BJ (cell line): Measurements from ENCODE around the gene SQSTM1. TPM values are rescaled to one million over a fixed set of nuclear protein-coding genes. Genes with fewer than 3 reads are reported as not detected.

ENCODE experiments used
- CTCF ChIA-PET: fragments of 350-600 bp; formaldehyde crosslinking; extraction: SDS; loops from one replicate; lab custom pipeline; 2021; ENCODE audit warnings: antibody characterized with exemption, inconsistent platforms; lab: Yijun Ruan, JAX
- POLR2A ChIA-PET: fragments of 300-600 bp; sonication (Branson Sonifier 250); formaldehyde crosslinking; extraction: SDS; loops from one replicate; lab custom pipeline; 2021; ENCODE audit warnings: antibody characterized with exemption; lab: Charles Lee
- DNase-seq: peaks from one replicate; pipeline ENCODE4 v3.0.0-alpha.2; 2011; ENCODE audit warnings: low read depth
- H3K27me3 ChIP-seq: 2 replicates; pipeline ENCODE4 v1.6.0; 2011; ENCODE audit warnings: low read length; ENCODE audit not compliant: control insufficient read depth, insufficient read depth
- H3K36me3 ChIP-seq: 2 replicates; pipeline ENCODE4 v1.5.1; 2011; ENCODE audit warnings: low read length; ENCODE audit not compliant: control insufficient read depth, insufficient read depth
- H3K4me3 ChIP-seq: 2 replicates; pipeline ENCODE4 v1.5.1; 2011; ENCODE audit warnings: low read depth, mild to moderate bottlenecking, control low read depth, low read length
- polyA plus RNA-seq: library from polyadenylated mRNA; depleted of rRNA; stranded (reverse); fragments of >200 nt; gene quantifications from 2 replicates; pipeline ENCODE4 v1.2.3, GENCODE V29; 2011
- TF ChIP-seq, protein P1 (sequence below): IDR thresholded peaks from 2 replicates; pipeline ENCODE4 v1.5.1; 2011; ENCODE audit warnings: low read depth, mild to moderate bottlenecking, control low read depth, inconsistent platforms, low read length, moderate library complexity; ENCODE audit not compliant: insufficient read depth

SQSTM1 gene
- polyA plus RNA-seq, 1 experiment: 307 TPM

DNA sequence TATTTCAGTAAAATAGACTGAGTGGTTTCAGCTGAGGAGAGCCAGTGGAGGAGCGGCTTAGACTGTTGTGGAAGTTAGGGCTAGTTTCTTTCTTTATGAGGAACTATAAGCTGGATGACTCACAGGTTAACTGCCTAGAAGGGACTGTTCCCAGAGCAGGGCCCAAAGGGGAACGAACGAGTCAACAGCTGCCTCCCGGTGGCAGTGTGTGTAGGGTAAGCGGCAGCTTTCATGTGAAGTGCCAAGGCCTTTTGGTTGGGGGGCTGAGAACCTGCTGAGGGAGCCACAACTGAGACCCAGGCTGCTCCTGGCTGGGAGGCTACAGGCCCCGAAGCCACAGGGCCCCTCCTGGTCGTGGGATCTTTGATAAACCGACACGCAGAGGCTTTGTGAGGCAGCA lies 7.0 kb downstream of the SQSTM1 start:
- ChIA-PET POLR2A (no interaction called here), CTCF (interaction anchor here (0.7 kb wide), 1 partner anchor 19 kb away, joined by 3 read pairs; no protein-coding TSS in a partner anchor)
- Histone ChIP-seq H3K27me3 (no peaks in the 10 kb centered on the region), H3K36me3 (peaks cover 69% of the 10 kb centered on the region), H3K4me3 (no peak overlapping the region)
- DNase-seq: no peak
- TF ChIP-seq, protein P1, sequence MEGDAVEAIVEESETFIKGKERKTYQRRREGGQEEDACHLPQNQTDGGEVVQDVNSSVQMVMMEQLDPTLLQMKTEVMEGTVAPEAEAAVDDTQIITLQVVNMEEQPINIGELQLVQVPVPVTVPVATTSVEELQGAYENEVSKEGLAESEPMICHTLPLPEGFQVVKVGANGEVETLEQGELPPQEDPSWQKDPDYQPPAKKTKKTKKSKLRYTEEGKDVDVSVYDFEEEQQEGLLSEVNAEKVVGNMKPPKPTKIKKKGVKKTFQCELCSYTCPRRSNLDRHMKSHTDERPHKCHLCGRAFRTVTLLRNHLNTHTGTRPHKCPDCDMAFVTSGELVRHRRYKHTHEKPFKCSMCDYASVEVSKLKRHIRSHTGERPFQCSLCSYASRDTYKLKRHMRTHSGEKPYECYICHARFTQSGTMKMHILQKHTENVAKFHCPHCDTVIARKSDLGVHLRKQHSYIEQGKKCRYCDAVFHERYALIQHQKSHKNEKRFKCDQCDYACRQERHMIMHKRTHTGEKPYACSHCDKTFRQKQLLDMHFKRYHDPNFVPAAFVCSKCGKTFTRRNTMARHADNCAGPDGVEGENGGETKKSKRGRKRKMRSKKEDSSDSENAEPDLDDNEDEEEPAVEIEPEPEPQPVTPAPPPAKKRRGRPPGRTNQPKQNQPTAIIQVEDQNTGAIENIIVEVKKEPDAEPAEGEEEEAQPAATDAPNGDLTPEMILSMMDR: no peak

GRCh38 chr5:179828756-179829421 lies 8.2 kb downstream of the SQSTM1 start:
- CTCF ChIA-PET: interaction anchor here (0.8 to 1.0 kb wide), 2 partner anchors 22 to 65 kb away, joined by 3 read pairs; no protein-coding TSS in a partner anchor
- DNase-seq: no peak
- Histone ChIP-seq H3K27me3 (no peaks in the 10 kb centered on the region), H3K4me3 (no peak overlapping the region), H3K36me3 (peaks cover 70% of the 10 kb centered on the region)
- POLR2A ChIA-PET: no interaction called here
- TF ChIP-seq, protein P1: no peak

GRCh38 chr5:179829732-179830435 lies 9.2 kb downstream of the SQSTM1 start:
- POLR2A ChIA-PET: no interaction called here
- no peak for DNase-seq

GRCh38 chr5:179830818-179831468 lies 10.2 kb downstream of the SQSTM1 start:
- Histone ChIP-seq H3K36me3 (peaks cover 54% of the 10 kb centered on the region), H3K27me3 (no peaks in the 10 kb centered on the region), H3K4me3 (no peak overlapping the region)
- ChIA-PET CTCF (interaction anchor here (0.9 kb wide), 1 partner anchor 563 kb away, joined by 3 read pairs; no protein-coding TSS in a partner anchor), POLR2A (no interaction called here)
- DNase-seq: no peak
- TF ChIP-seq, protein P1: no peak

More at GRCh38 chr5:179829732-179830435, 9.2 kb downstream of the SQSTM1 start:
- CTCF ChIA-PET: interaction anchor here (0.7 to 1.0 kb wide), 3 partner anchors 21 to 562 kb away, joined by 3 read pairs; no protein-coding TSS in a partner anchor
- TF ChIP-seq, protein P1: no peak
- Histone ChIP-seq H3K4me3 (no peak overlapping the region), H3K36me3 (peaks cover 64% of the 10 kb centered on the region), H3K27me3 (no peaks in the 10 kb centered on the region)
